GM11168 (cell line): ENCODE results near the gene FRY.
"Not testable (repeated sequence)": the region's sequence is repeated elsewhere in the genome, so short reads cannot be mapped to it uniquely, and the experiment has no call there.

Experiments
- in situ Hi-C: fragments of 300-500 bp; cut with MboI; formaldehyde crosslinking; loops from one replicate; pipeline ENCODE4 v1.12.0; 2022; ENCODE audit warnings: low sequenced_read_pairs; ENCODE audit not compliant: unreplicated experiment

The FRY gene

GRCh38 chr13:32038343-32038742 is 6.8 kb downstream of the FRY start:
- in situ Hi-C loops, result no loop called here

- in situ Hi-C loops, result no loop called here
Measured at GRCh38 chr13:32039056-32039455, 7.5 kb downstream of the FRY start.

- in situ Hi-C loops, result no loop called here
Measured at GRCh38 chr13:32039528-32039927, 8.0 kb downstream of the FRY start.

GRCh38 chr13:32040052-32040642 is 8.6 kb downstream of the FRY start:
- in situ Hi-C loops, result no loop called here

GRCh38 chr13:32040689-32041088 is 9.1 kb downstream of the FRY start:
- in situ Hi-C loops, result no loop called here

GRCh38 chr13:32041429-32041828 is 9.9 kb downstream of the FRY start:
- in situ Hi-C loops, result no loop called here

GRCh38 chr13:32042551-32042950 is 11.0 kb downstream of the FRY start:
- in situ Hi-C loops, result no loop called here

GRCh38 chr13:32044446-32044845 is 12.9 kb downstream of the FRY start:
- in situ Hi-C loops, result no loop called here

- in situ Hi-C loops, result no loop called here
Measured at GRCh38 chr13:32045537-32045936, 14.0 kb downstream of the FRY start.

- in situ Hi-C loops, result no loop called here
Measured at GRCh38 chr13:32045982-32046785, 14.6 kb downstream of the FRY start.

GRCh38 chr13:32047088-32047487 is 15.5 kb downstream of the FRY start:
- in situ Hi-C loops, result no loop called here

GRCh38 chr13:32047793-32048192 is 16.2 kb downstream of the FRY start:
- in situ Hi-C loops, result no loop called here

- in situ Hi-C loops, result no loop called here
Measured at GRCh38 chr13:32048816-32049215, 17.2 kb downstream of the FRY start.

GRCh38 chr13:32051156-32051555 is 19.6 kb downstream of the FRY start:
- in situ Hi-C loops, result no loop called here

GRCh38 chr13:32056316-32056715 is 24.7 kb downstream of the FRY start:
- in situ Hi-C loops, result no loop called here

- in situ Hi-C loops, result not testable (repeated sequence)
Measured at GRCh38 chr13:32057325-32057724, 25.8 kb downstream of the FRY start.

GRCh38 chr13:32059511-32059984 is 28.0 kb downstream of the FRY start:
- in situ Hi-C loops, result no loop called here

GRCh38 chr13:32060401-32060878 is 28.9 kb downstream of the FRY start:
- in situ Hi-C loops, result no loop called here

- in situ Hi-C loops, result no loop called here
Measured at GRCh38 chr13:32063619-32064233, 32.2 kb downstream of the FRY start.

GRCh38 chr13:32067149-32067961 is 35.8 kb downstream of the FRY start:
- in situ Hi-C loops, result no loop called here
